DND-41 (cell line): ENCODE measurements around the gene METTL2A.
"Not testable (repeated sequence)": the region's sequence is repeated elsewhere in the genome, so short reads cannot be mapped to it uniquely, and the experiment has no call there.

Source experiments
- ATAC-seq: fragments of 200-7000 bp; cut with Tn5 transposase; 3 replicates; pipeline ENCODE4 v1.9.1; 2021; ENCODE audit warnings: low read depth; ENCODE audit not compliant: insufficient read depth
- DNase-seq: peaks from one replicate; pipeline ENCODE4 v3.0.0-alpha.2; 2020
- H2AFZ ChIP-seq: 2 replicates; pipeline ENCODE4 v1.6.0; 2012; ENCODE audit warnings: low read depth, low read length
- H3K27ac ChIP-seq: 2 replicates; pipeline ENCODE4 v1.5.1; 2012; ENCODE audit warnings: low read length, inconsistent platforms
- H3K27me3 ChIP-seq: fragments of 200-600 bp; sonication (generic); 2 replicates; pipeline ENCODE4 v1.6.0; 2012; ENCODE audit warnings: low read length, mild to moderate bottlenecking, inconsistent platforms; ENCODE audit not compliant: insufficient read depth, poor library complexity
- H3K36me3 ChIP-seq: 2 replicates; pipeline ENCODE4 v1.5.1; 2012; ENCODE audit warnings: low read length, inconsistent platforms; ENCODE audit not compliant: insufficient read depth
- H3K4me1 ChIP-seq: 2 replicates; pipeline ENCODE4 v1.5.1; 2012; ENCODE audit warnings: mild to moderate bottlenecking, low read length; ENCODE audit not compliant: insufficient read depth
- H3K4me2 ChIP-seq: 2 replicates; pipeline ENCODE4 v1.6.0; 2012; ENCODE audit warnings: mild to moderate bottlenecking, moderate library complexity, low read length, inconsistent platforms; ENCODE audit not compliant: insufficient read depth
- H3K4me3 ChIP-seq, 2 experiments: fragments of 200-600 bp in 1 of 2; shearing (Covaris generic) in 1 of 2; 2 replicates each; pipeline ENCODE4 v1.5.1; 2012 to 2016; ENCODE audit warnings: inconsistent platforms in 2 of 2, low read length in 2 of 2, mild to moderate bottlenecking in 2 of 2, low read depth in 1 of 2, moderate library complexity in 1 of 2
- H3K79me2 ChIP-seq: 2 replicates; pipeline ENCODE4 v1.6.0; 2012; ENCODE audit warnings: low read length, inconsistent platforms; ENCODE audit not compliant: insufficient read depth
- H3K9ac ChIP-seq: 2 replicates; pipeline ENCODE4 v1.6.0; 2012; ENCODE audit warnings: low read depth, mild to moderate bottlenecking, inconsistent platforms, low read length, moderate library complexity
- H3K9me3 ChIP-seq: 2 replicates; pipeline ENCODE4 v1.5.1; 2012; ENCODE audit warnings: low read length, moderate library complexity, mild to moderate bottlenecking, inconsistent platforms; ENCODE audit not compliant: insufficient read depth, severe bottlenecking
- H4K20me1 ChIP-seq: 2 replicates; pipeline ENCODE4 v1.6.0; 2012; ENCODE audit warnings: low read length; ENCODE audit not compliant: insufficient read depth
- CTCF ChIP-seq: IDR thresholded peaks from 2 replicates; pipeline ENCODE4 v1.5.1; 2012; ENCODE audit warnings: borderline replicate concordance, low read length, moderate library complexity, mild to moderate bottlenecking; ENCODE audit not compliant: poor library complexity, severe bottlenecking; ENCODE audit errors: extremely low read depth
- EZH2 ChIP-seq: IDR thresholded peaks from 3 replicates; pipeline ENCODE4 v1.6.1; 2012; ENCODE audit warnings: borderline replicate concordance, low read depth, mild to moderate bottlenecking, moderate library complexity, low read length, inconsistent platforms; ENCODE audit not compliant: severe bottlenecking

Gene METTL2A

GRCh38 chr17:62388856-62389255 is 34.8 kb upstream of the METTL2A start:
- DNase-seq (no peak), ATAC-seq (no peak)
- Histone ChIP-seq H3K9ac (no peak overlapping the region), H3K4me2 (no peak overlapping the region), H3K4me3 (no peak overlapping the region), H3K4me1 (no peaks in the 10 kb centered on the region), H4K20me1 (no peaks in the 10 kb centered on the region), H3K36me3 (no peaks in the 10 kb centered on the region), H3K9me3 (no peaks in the 10 kb centered on the region), H2AFZ (no peak overlapping the region), H3K27ac (no peak overlapping the region), H3K27me3 (peaks cover 14% of the 10 kb centered on the region), H3K79me2 (no peaks in the 10 kb centered on the region)
- TF ChIP-seq EZH2 (no peak), CTCF (no peak)

- Histone ChIP-seq H3K36me3 (no peaks in the 10 kb centered on the region), H3K9me3 (no peaks in the 10 kb centered on the region), H3K9ac (no peak overlapping the region), H3K4me3 (no peak overlapping the region), H3K4me1 (no peaks in the 10 kb centered on the region), H3K79me2 (no peaks in the 10 kb centered on the region), H3K27me3 (peaks cover 9% of the 10 kb centered on the region), H3K27ac (no peak overlapping the region), H3K4me2 (no peak overlapping the region), H4K20me1 (no peaks in the 10 kb centered on the region), H2AFZ (no peak overlapping the region)
- ATAC-seq: no peak
- TF ChIP-seq CTCF (no peak), EZH2 (no peak)
- DNase-seq: no peak
Measured at GRCh38 chr17:62392908-62393307, 30.8 kb upstream of the METTL2A start.

GRCh38 chr17:62398891-62399290 is 24.8 kb upstream of the METTL2A start:
- Histone ChIP-seq H3K4me1 (no peaks in the 10 kb centered on the region), H3K27me3 (no peaks in the 10 kb centered on the region), H3K36me3 (no peaks in the 10 kb centered on the region), H3K9me3 (no peaks in the 10 kb centered on the region), H2AFZ (no peak overlapping the region), H3K27ac (no peak overlapping the region), H3K4me2 (no peak overlapping the region), H3K4me3 (no peak overlapping the region), H3K9ac (no peak overlapping the region), H3K79me2 (no peaks in the 10 kb centered on the region), H4K20me1 (no peaks in the 10 kb centered on the region)
- ATAC-seq (no peak), DNase-seq (no peak)
- TF ChIP-seq CTCF: no peak
- no peak for TF ChIP-seq EZH2

- Histone ChIP-seq H3K4me2 (no peak overlapping the region), H3K4me1 (no peaks in the 10 kb centered on the region), H3K79me2 (no peaks in the 10 kb centered on the region), H3K36me3 (no peaks in the 10 kb centered on the region), H3K4me3 (no peak overlapping the region), H2AFZ (no peak overlapping the region), H3K27ac (no peak overlapping the region), H3K27me3 (peaks cover 4% of the 10 kb centered on the region), H3K9ac (no peak overlapping the region), H4K20me1 (no peaks in the 10 kb centered on the region), H3K9me3 (no peaks in the 10 kb centered on the region)
- no peak for ATAC-seq
- DNase-seq: no peak
- TF ChIP-seq CTCF: no peak
- no peak for TF ChIP-seq EZH2
Measured at GRCh38 chr17:62405451-62405850, 18.2 kb upstream of the METTL2A start.

- H2AFZ ChIP-seq, H4K20me1 ChIP-seq, H3K9me3 ChIP-seq, ATAC-seq, H3K9ac ChIP-seq, H3K27ac ChIP-seq, H3K4me3 ChIP-seq, DNase-seq, H3K79me2 ChIP-seq, H3K27me3 ChIP-seq, H3K36me3 ChIP-seq, H3K4me2 ChIP-seq, H3K4me1 ChIP-seq: not testable (repeated sequence)
Measured at GRCh38 chr17:62413090-62413489, 10.6 kb upstream of the METTL2A start.

- not testable (repeated sequence) for H3K4me2 ChIP-seq, H3K27ac ChIP-seq, H4K20me1 ChIP-seq
Measured at GRCh38 chr17:62426214-62426613, 2.5 kb downstream of the METTL2A start.

More at GRCh38 chr17:62426214-62426613, 2.5 kb downstream of the METTL2A start:
- peaks cover 26% of the 10 kb centered on the region; the same call in 1 of the 2 replicates for H3K36me3 ChIP-seq
- not testable (repeated sequence) for H3K9me3 ChIP-seq, H2AFZ ChIP-seq, DNase-seq, H3K27me3 ChIP-seq, H3K4me3 ChIP-seq, H3K9ac ChIP-seq, ATAC-seq
- H3K79me2 ChIP-seq: peaks cover 27% of the 10 kb centered on the region
- peaks cover 20% of the 10 kb centered on the region for H3K4me1 ChIP-seq
